ENCODE data around the gene NQO2.
"Not testable (repeated sequence)": the region's sequence is repeated elsewhere in the genome, so short reads cannot be mapped to it uniquely, and the experiment has no call there.

NQO2 gene

DNA sequence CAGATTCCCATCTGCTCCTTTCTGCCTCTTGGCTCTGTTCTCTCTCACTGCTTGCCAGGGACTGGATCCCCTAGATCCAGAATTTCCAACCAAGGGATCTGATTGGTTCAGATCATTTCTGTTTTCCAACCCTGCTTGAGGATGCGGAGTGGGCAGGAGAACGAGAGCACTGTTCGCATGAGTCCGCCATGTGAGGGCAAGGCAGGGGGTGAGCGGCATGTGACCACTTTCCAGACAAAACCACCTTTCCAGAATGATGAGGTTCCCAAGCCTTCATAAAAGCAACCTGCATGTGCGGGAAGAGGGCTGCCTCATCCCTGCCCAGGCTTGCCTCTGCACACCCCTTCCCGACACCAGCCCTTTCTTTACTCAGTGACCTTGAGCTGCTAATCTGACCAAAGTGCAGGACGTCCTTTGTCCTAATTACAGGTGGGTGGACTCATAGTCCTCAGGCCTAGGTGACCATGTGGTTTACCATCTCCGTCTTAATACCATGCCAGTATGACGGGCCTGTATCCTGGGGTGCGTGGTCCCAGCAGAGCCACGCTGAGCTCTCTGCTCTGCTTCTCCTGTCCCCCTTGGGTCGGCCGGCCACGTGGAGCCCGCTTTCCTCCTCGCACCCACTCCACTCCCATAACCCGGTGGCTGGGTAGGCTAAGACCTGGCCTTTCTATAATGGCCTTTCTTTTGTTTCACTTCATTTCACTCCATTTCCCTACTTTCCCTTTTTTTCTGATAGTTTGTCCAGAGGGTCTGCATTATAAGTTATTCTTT is 14.4 kb downstream of the NQO2 start:
- no peak for DNase-seq (ENCODE audit: low read depth, low spot score)

GRCh38 chr6:3014675-3015066 is 15.0 kb downstream of the NQO2 start:
- DNase-seq (ENCODE audit: low read depth, low spot score) = no peak

- DNase-seq (ENCODE audit: low read depth, low spot score) = no peak
Observed at GRCh38 chr6:3015144-3015543, 15.4 kb downstream of the NQO2 start.

DNA sequence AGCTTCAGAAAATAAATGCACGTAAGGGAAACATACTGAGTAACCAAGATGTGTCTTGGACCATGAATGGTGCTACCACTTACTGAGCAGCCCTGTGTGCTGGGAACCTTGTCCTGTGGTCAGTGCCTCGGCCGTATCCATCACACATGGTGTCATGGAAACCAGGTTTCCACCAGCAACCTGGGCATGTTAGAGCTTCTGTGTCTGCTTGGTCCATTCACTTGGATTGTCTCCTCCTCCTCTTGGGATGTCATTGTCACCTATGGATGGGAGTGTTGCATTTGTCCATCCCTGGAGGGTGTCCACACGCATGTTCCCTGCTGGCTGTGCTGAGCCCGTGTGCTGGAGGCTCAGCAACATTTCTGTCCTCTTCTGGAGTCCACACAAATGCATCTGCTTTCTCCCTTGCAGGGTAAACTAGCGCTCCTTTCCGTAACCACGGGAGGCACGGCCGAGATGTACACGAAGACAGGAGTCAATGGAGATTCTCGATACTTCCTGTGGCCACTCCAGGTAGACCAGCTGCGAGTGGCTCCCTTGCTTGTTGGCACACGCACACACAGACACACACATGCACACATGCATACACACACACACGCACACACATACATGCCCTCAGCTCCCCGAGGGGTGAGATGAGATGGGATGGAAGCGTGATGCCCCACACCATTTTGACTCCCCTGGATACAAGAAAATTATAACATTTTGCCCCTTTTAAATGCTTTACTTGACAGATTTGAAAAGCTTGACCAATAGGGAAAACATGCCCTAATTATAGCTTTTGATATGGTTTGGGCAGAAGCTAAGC is 17.0 kb downstream of the NQO2 start:
- DNase-seq (ENCODE audit: low read depth, low spot score) = no peak

DNA sequence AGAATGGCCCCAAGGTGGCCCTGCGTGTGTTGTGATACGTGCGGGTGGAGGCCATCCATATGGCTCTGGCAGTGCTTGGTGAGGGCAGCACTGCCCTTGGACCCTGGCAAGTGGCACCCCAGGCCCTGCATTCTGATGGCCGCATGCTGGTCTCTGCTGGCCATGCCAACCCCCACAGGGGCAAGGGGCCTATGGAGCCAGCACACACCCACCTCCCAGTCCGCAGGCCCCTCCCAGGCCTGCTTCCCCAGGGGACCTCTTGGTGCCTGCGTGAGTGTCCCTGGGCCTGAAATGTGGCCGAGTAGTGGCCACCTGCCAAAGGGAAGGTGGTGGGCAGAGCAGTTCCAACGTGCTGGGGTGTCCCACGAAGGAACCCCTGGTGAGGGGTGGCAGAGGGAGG is 17.6 kb downstream of the NQO2 start:
- DNase-seq (ENCODE audit: low read depth, low spot score) = no peak

DNA sequence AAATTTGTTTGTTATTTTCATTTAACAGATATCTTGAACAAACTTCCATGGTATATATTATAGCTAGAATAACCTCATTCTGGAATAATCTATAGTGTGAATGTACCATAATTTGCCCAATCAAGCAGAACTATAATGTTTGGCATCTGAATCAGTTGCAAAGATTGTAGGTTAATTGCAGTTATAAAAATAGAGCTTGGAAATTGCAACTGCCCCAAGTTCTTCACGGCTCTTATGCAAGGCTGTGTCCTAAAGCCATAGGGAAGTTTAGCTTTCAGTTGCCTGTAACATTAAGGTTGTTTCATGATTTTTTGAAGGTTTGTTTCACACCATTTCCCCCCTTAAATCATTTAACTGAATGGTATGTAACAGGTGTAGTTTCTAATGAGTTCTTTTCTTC is 19.4 kb downstream of the NQO2 start:
- DNase-seq (ENCODE audit: low read depth, low spot score) = no peak

- no peak for DNase-seq (ENCODE audit: low read depth, low spot score)
Observed at GRCh38 chr6:3019749-3020320, 20.1 kb downstream of the NQO2 start.

GRCh38 chr6:3020976-3021598 is 21.4 kb downstream of the NQO2 start:
- DNase-seq (ENCODE audit: low read depth, low spot score) = not testable (repeated sequence)

DNA sequence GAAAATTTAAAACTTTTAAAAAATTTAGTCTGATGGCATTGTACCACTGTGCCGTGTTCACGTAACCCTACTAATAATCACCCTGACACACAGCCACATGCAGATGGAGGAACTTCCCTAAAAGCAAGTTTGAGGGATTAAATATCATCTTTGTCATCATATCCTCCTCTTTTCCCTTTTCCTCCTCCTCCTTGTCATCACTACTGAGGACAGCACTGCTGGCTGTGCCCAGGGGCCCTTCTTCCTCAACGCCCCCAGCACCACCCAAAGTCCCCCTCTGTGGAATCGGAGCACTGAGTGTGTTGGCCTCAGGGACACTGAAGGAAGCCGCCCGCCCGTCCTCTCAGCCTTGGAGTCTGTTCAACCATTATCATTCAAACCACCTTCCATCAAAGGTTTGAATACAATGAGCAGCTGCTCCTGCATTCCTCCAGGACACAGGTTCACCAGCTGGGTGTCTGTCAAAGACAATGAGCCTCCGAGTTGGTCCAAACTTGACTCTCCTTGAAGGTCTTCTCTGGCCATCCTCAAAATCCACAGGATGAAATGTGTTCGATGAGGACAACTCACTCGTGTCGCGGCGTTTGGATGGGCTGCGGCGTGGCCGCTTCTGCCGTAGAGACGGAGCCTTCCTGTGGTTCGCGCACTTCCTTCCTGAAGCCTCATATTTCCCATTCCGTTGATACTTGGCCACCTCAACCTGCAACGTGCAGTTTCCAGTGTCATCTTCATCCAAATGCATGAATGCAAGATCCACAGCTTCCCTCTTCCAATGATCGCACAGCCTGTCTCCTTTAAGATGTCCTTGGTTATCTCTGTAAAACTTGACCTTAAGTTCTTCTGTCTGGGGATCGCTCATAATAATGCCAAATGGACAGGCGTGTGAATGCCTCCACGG is 23.3 kb downstream of the NQO2 start:
- no peak for DNase-seq (ENCODE audit: low read depth, low spot score)

DNA sequence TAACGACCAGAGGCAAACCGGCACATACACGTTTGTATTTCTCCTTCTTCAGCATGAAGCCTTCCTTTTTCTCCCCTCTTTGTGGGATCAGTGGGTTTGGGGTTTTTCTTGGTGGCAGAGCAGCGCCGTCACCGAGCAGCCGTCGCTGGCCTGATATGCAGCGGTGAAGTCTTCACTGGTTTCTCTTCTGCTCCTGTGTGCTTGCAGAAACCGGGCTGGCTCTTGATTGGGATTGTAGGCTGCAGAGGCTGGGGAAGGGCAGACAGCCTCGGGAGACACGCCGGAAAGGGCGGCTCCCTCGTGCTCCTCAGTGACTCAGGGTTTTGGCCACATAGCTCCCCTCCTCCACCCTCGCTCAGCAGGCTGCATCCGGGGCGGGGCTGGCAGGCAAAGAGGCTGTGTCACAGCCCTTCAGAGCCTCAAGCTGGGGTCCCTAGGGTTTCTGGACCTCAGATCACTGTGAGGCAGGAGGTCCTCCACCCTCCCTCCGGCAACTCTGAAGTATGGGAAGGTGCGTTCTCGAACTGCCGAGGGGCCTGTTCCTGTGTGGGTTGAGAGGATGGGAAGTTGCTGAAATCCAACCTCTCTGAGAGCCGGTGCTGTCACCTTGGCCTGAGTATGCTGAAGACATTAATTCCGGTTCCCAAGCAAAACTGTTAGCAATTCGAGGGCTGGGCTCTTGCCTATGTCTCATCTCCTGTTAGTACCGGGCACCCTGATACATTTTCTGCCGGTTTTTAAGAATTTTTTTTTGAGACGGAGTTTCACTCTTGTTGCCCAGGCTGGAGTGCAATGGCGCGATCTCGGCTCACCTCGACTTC is 24.2 kb downstream of the NQO2 start:
- DNase-seq (ENCODE audit: low read depth, low spot score) = peak; percentile 69

DNA sequence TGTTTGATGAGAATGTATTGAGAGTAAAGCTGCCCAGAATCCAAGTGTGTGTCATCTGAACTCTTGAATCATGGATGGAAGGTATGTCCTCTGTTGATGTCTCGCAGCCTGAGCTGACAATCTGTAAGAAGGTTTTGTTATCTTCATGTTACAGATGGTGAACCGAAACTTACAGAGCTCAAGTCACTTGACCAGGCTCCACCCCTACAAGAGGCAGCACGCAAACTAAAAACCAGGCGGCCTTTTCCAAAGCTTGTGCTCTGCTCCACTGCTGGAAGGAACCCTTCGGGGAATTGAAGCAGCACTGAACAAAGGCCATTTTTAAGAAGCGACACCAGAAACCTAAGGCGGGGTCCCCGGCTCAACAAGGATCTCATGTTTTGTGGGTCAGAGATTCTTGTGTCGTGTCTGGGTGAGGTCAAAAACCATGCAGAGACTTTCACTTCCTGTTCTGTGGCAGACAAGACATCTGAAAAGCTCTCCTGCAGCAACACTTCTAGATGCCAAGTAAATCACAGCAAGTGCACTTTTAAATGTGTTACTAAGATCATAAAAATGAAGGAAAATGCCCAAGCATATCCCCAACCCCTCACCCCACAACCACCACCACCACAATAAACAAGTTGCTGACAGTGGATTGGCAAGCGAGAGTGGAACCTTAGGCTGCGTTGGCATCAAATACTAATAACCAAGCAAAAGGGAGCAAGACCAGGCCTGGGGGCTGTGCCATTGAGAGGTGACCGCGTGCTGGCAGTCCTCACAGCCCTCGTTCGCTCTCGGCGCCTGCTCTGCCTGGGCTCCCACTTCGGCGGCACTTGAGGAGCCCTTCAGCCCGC is 27.3 kb downstream of the NQO2 start:
- no peak for DNase-seq (ENCODE audit: low read depth, low spot score)

DNA sequence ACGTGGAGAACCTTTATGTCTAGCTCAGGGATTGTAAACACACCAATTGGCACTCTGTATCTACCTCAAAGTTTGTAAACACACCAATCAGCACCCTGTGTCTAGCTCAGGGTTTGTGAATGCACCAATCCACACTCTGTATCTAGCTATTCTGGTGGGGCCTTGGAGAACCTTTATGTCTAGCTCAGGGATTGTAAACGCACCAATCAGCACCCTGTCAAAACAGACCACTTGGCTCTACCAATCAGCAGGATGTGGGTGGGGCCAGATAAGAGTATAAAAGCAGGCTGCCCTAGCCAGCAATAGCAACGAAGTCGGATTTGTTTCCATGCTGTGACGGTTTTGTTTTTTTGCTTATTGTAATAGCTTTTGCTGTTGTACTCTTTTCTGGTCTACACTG is 28.5 kb downstream of the NQO2 start:
- DNase-seq (ENCODE audit: low read depth, low spot score) = not testable (repeated sequence)

DNA sequence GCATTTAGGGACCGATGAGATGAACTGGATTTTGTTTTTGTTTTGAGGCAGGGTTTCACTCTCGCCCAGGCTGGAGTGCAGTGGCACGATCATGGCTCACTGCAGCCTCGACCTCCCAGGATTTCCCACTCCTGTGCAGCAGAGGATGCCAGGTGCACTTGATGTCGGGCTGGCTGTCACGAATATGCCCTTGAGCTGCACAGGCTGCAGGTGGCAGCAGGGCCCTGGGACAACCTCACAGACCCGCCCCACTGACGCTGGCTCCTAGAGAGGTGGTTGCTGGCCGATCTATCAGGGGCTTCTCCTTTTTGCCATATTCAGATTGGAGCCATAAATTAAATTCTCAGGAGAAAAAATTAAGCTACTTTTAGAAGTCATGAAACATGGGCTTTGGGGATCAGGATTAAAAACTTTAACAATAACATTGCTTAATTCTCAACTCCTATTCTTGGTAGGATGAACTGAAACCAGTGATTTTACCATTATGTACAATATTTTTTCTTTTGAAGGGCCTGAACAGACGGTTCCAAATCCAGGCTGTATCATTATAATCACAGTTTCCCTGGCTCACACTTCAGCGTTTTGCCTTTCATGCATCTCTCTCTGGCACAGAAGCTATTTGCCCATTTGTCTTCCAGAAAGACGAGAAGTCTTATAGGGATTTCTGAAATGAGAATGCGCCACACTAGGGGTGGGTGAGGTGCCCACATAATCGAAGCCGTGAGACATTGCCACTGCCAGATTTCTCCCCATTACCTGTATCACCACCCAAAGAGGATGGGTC is 32.4 kb downstream of the NQO2 start:
- no peak for DNase-seq (ENCODE audit: low read depth, low spot score)

DNA sequence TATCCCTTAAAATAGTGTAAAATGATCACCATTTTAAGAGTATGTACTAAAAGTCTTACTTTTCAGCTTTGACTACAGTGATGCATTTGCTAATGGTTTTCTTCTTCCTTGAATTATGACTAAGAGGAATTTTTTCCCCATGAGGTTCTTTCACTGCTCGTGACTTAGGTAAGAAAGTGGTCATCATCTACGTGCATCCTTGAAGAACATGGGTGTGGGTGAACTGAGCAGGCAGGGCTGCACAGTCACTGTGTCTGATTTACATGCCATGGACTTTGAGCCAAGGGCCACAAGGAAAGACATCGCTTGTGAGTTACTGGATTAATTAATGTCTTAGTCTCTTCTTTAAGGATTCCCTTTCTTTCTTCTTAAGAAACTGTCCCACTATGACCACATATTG is 33.3 kb downstream of the NQO2 start:
- no peak for DNase-seq (ENCODE audit: low read depth, low spot score)

GRCh38 chr6:3033652-3034051 is 34.0 kb downstream of the NQO2 start:
- no peak for DNase-seq (ENCODE audit: low read depth, low spot score)

GRCh38 chr6:3035397-3035796 is 35.7 kb downstream of the NQO2 start:
- DNase-seq (ENCODE audit: low read depth, low spot score) = no peak

DNA sequence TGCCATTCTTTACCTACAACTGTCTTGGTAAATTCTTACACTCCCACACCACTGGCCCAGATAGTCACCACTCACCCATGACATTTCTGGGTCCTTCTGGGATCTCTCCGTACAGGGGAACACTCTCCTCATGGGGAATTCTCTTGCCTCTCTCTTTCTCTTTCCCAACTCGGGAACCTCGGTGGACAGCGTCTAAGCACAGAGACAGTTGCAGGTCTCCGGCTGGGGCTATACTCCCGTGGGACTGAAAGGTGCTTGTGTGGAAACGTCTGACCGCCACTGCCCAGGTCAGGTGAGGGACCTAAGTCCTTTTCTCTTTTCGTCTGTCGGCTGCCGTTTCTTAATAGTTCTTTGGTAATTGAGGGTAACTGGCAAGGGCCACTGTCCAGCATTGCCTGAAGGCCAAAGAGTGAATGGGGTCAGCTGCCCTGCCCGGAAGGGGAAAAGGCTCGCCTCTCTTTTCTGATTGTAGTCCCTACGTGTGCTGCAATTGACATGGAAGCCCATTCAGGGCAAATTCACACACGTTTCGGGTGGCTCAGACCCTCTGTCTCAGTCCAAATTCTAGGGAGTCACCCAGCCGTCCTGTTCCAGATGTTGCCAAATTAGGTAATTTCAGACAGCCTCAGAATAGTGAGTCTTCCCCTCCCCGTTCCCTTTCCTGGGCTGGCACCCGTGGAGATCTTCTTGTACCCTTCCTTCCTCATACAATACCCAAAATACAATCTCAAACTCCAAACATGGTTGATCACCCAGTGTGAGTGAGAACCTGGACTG is 37.4 kb downstream of the NQO2 start:
- no peak for DNase-seq (ENCODE audit: low read depth, low spot score)

All from iPS DF 19.7 (cell line).